ENCODE measurements around the gene CERT1.
A peak's percentile ranks its signal among the peaks of the same experiment; 100 is the strongest.

The CERT1 gene

GRCh38 chr5:75519761-75520160 lies 8.3 kb upstream of the CERT1 start:
- no peak for TF ChIP-seq EZH2phosphoT487 (IDR thresholded peaks at IDR 0.05; ENCODE audit: borderline replicate concordance, low read length)
- no peak for TF ChIP-seq CTCF (IDR thresholded peaks at IDR 0.05; ENCODE audit: low read depth, low read length, poor library complexity, severe bottlenecking)
- H4K20me1 ChIP-seq (ENCODE audit: control insufficient read depth, insufficient read depth, low read depth, low read length), result no peaks in the 10 kb centered on the region
- peaks cover 89% of the 10 kb centered on the region for H3K79me2 ChIP-seq (ENCODE audit: control insufficient read depth, low read length)
- H3K4me1 ChIP-seq (ENCODE audit: control insufficient read depth, low read length), result peaks cover 66% of the 10 kb centered on the region
- H3K27me3 ChIP-seq (ENCODE audit: control insufficient read depth, low read length), result no peaks in the 10 kb centered on the region
- peak overlapping the region; percentile 13; the same call in 1 of the 2 replicates for H3K4me2 ChIP-seq (ENCODE audit: low read length)
- H3K9me2 ChIP-seq (replicated peaks; ENCODE audit: control insufficient read depth, low read length), result no peaks in the 10 kb centered on the region
- H3K4me3 ChIP-seq (ENCODE audit: low read length), result no peak overlapping the region
- H3K9me3 ChIP-seq (ENCODE audit: control insufficient read depth, insufficient read depth, low read length), result peaks cover 19% of the 10 kb centered on the region
- peaks cover 13% of the 10 kb centered on the region for H3F3A ChIP-seq (ENCODE audit: control insufficient read depth, insufficient read depth)
- H3K27ac ChIP-seq (ENCODE audit: low read depth, low read length), result no peak overlapping the region
- peaks cover 9% of the 10 kb centered on the region for H3K36me3 ChIP-seq (ENCODE audit: control insufficient read depth, low read length)

GRCh38 chr5:75514323-75514722 lies 2.9 kb upstream of the CERT1 start:
- TF ChIP-seq CTCF (IDR thresholded peaks at IDR 0.05; ENCODE audit: low read depth, low read length, poor library complexity, severe bottlenecking) (no peak), EZH2phosphoT487 (IDR thresholded peaks at IDR 0.05; ENCODE audit: borderline replicate concordance, low read length) (no peak)
- Histone ChIP-seq H3K27ac (ENCODE audit: low read depth, low read length) (peak overlapping the region; percentile 80), H3K36me3 (ENCODE audit: control insufficient read depth, low read length) (peaks cover 5% of the 10 kb centered on the region; the same call in 1 of the 2 replicates), H3K4me3 (ENCODE audit: low read length) (peak overlapping the region; percentile 78), H3K79me2 (ENCODE audit: control insufficient read depth, low read length) (peaks cover 90% of the 10 kb centered on the region), H3F3A (ENCODE audit: control insufficient read depth, insufficient read depth) (peaks cover 31% of the 10 kb centered on the region), H3K9me3 (ENCODE audit: control insufficient read depth, insufficient read depth, low read length) (no peaks in the 10 kb centered on the region), H4K20me1 (ENCODE audit: control insufficient read depth, insufficient read depth, low read depth, low read length) (0 out of 2 replicates have a peak, but pooled peaks cover 4% of the 10 kb centered on the region), H3K27me3 (ENCODE audit: control insufficient read depth, low read length) (no peaks in the 10 kb centered on the region), H3K4me1 (ENCODE audit: control insufficient read depth, low read length) (peaks cover 72% of the 10 kb centered on the region), H3K4me2 (ENCODE audit: low read length) (peak overlapping the region; percentile 77), H3K9me2 (replicated peaks; ENCODE audit: control insufficient read depth, low read length) (no peaks in the 10 kb centered on the region)

GRCh38 chr5:75513841-75514240 lies 2.4 kb upstream of the CERT1 start:
- Histone ChIP-seq H3K79me2 (ENCODE audit: control insufficient read depth, low read length) (peaks cover 90% of the 10 kb centered on the region), H3K27me3 (ENCODE audit: control insufficient read depth, low read length) (no peaks in the 10 kb centered on the region), H3K27ac (ENCODE audit: low read depth, low read length) (peak overlapping the region; percentile 80), H3K4me1 (ENCODE audit: control insufficient read depth, low read length) (peaks cover 69% of the 10 kb centered on the region), H3F3A (ENCODE audit: control insufficient read depth, insufficient read depth) (peaks cover 31% of the 10 kb centered on the region), H3K9me2 (replicated peaks; ENCODE audit: control insufficient read depth, low read length) (no peaks in the 10 kb centered on the region), H4K20me1 (ENCODE audit: control insufficient read depth, insufficient read depth, low read depth, low read length) (0 out of 2 replicates have a peak, but pooled peaks cover 4% of the 10 kb centered on the region), H3K9me3 (ENCODE audit: control insufficient read depth, insufficient read depth, low read length) (no peaks in the 10 kb centered on the region), H3K36me3 (ENCODE audit: control insufficient read depth, low read length) (peaks cover 5% of the 10 kb centered on the region; the same call in 1 of the 2 replicates), H3K4me2 (ENCODE audit: low read length) (peak overlapping the region; percentile 77), H3K4me3 (ENCODE audit: low read length) (peak overlapping the region; percentile 78)
- TF ChIP-seq CTCF (IDR thresholded peaks at IDR 0.05; ENCODE audit: low read depth, low read length, poor library complexity, severe bottlenecking) (no peak), EZH2phosphoT487 (IDR thresholded peaks at IDR 0.05; ENCODE audit: borderline replicate concordance, low read length) (no peak)
